Spleen (tissue), 11 donors: ENCODE measurements around the gene PDILT. TPM values are rescaled to one million over a fixed set of nuclear protein-coding genes. Genes with fewer than 3 reads are reported as not detected.

Source experiments
- DNase-seq: peaks from one replicate; pipeline ENCODE4 v3.0.0-alpha.2; 2020
- H3K27ac ChIP-seq, 8 donors: fragments of 200-600 bp; sonication (generic) in 7 of 8; 1 replicate in 4 of 8; 2 replicates in 4 of 8; pipeline versions ENCODE4 v1.5.0 to v1.8.0; 2016 to 2021; ENCODE audit warnings: inconsistent platforms in 4 of 8, mild to moderate bottlenecking in 4 of 8, moderate library complexity in 1 of 8
- H3K27me3 ChIP-seq, 7 donors: fragments of 200-600 bp; sonication (generic) in 6 of 7; replicated peaks in 1 of 7; 1 replicate in 4 of 7; 2 replicates in 3 of 7; pipeline versions ENCODE4 v1.5.0 to v1.8.0; 2016 to 2021; ENCODE audit warnings: inconsistent platforms in 3 of 7, mild to moderate bottlenecking in 1 of 7
- H3K36me3 ChIP-seq, 6 donors: fragments of 200-600 bp; sonication (generic) in 5 of 6; 1 replicate in 4 of 6; 2 replicates in 2 of 6; pipeline versions ENCODE4 v1.5.0 to v1.8.0; 2016 to 2021; ENCODE audit warnings: inconsistent platforms in 2 of 6
- H3K4me1 ChIP-seq, 6 donors: fragments of 200-600 bp; sonication (generic) in 5 of 6; 1 replicate in 3 of 6; 2 replicates in 3 of 6; pipeline versions ENCODE4 v1.5.0 to v1.8.0; 2016 to 2021; ENCODE audit warnings: inconsistent platforms in 3 of 6
- H3K4me3 ChIP-seq, 8 donors: fragments of 200-600 bp; sonication (generic) in 7 of 8; 1 replicate in 4 of 8; 2 replicates in 4 of 8; pipeline versions ENCODE4 v1.5.0 to v1.8.0; 2016 to 2021; ENCODE audit warnings: inconsistent platforms in 4 of 8, mild to moderate bottlenecking in 4 of 8, moderate library complexity in 2 of 8
- H3K9me3 ChIP-seq, 8 donors: fragments of 200-600 bp; sonication (generic) in 7 of 8; 1 replicate in 4 of 8; 2 replicates in 4 of 8; pipeline versions ENCODE4 v1.5.0 to v1.8.0; 2016 to 2021; ENCODE audit warnings: inconsistent platforms in 4 of 8
- CTCF ChIP-seq, 11 experiments: fragments of 200-600 bp in 7 of 11; fragments of 450-650 bp in 4 of 11; sonication (generic) in 4 of 11; IDR thresholded peaks in 8 of 11; conservative IDR thresholded peaks in 3 of 11; 1 replicate in 7 of 11; 2 replicates in 4 of 11; pipeline versions ENCODE4 v1.4.0 to v1.8.0; 2016 to 2021; ENCODE audit warnings: antibody characterized with exemption in 11 of 11, inconsistent platforms in 4 of 11, mild to moderate bottlenecking in 1 of 11
- POLR2A ChIP-seq, 3 donors: fragments of 450-650 bp; IDR thresholded peaks; one replicate each; pipeline ENCODE4 v1.5.1; 2017; ENCODE audit warnings: antibody characterized with exemption in 3 of 3, mild to moderate bottlenecking in 1 of 3
- POLR2AphosphoS5 ChIP-seq, 3 donors: sonication (generic); formaldehyde crosslinking; IDR thresholded peaks; one replicate each; pipeline ENCODE4 v1.5.1; 2017; ENCODE audit warnings: antibody characterized with exemption in 3 of 3
- WGBS, 5 donors: extraction: QIAGEN DNeasy Blood & Tissue Kit in 3 of 5; methylation state at CpG; one replicate each; pipeline versions ENCODE4 v1.1.5 to v1.1.7; 2013 to 2018; 5-methylcytosine and 5-hydroxymethylcytosine counted together
- intact Hi-C: fragments of 100-400 bp; cut with DNase I; formaldehyde crosslinking; loops from one replicate; pipeline ENCODE4 v1.15.0; 2023; ENCODE audit warnings: low total_unique reads
- polyA plus RNA-seq, 3 donors: library from polyadenylated mRNA; stranded (reverse); fragments of 200-250 nt; gene quantifications; one replicate each; pipeline ENCODE4 v1.2.1, GENCODE V29; 2013
- total RNA-seq, 7 donors: library from RNA; depleted of rRNA in 3 of 7; stranded (reverse); fragments of >200 nt in 3 of 7; fragmentation: NEBNext Ultra II Directional in 4 of 7; extraction: Animal tissue kit (Norgen Biotek cat#: 25700) in 4 of 7; gene quantifications; one replicate each; pipeline versions ENCODE4 v1.1.0 to v1.2.1, GENCODE V29; 2016 to 2021
- donor health status: healthy with polysubstance abuse.
- donor health status: DM: no; HTN: no; CAD: no; lungs with moderate emphysema.
- donor health status: DM: no; HTN: no; CAD: no.
- donor health status: Bipolar disorder and iron deficiency.
- donor health status: healthy.
- donor health status: DM: no; HTN: no; CAD: no.
- donor health status: DM: yes; HTN: yes; CAD: no.

PDILT gene
- total and polyA plus RNA-seq, 10 donors: not detected

GRCh38 chr16:20415541-20415940 lies 11.0 kb upstream of the PDILT start:
- Histone ChIP-seq H3K9me3 (no peaks in the 10 kb centered on the region), H3K4me1 (peaks cover 0 to under 1% (median 0%) of the 10 kb centered on the region in 6 donors), H3K27ac (no peak overlapping the region), H3K27me3 (peaks cover 0 to 5% (median 0%) of the 10 kb centered on the region in 7 donors), H3K36me3 (no peaks in the 10 kb centered on the region), H3K4me3 (no peak overlapping the region)
- intact Hi-C loops: no loop called here
- TF ChIP-seq POLR2A (IDR thresholded peaks at IDR 0.05) (no peak), CTCF (IDR thresholded peaks at IDR 0.05 in 8 of 11, conservative IDR thresholded peaks at IDR 0.05 in 3 of 11) (no peak), POLR2AphosphoS5 (IDR thresholded peaks at IDR 0.05) (no peak)
- DNase-seq: no peak
- 75 to 87% (median 81%) methylated on average over 1 of the region's 1 CpG for WGBS, 5 donors

GRCh38 chr16:20411055-20411454 lies 6.5 kb upstream of the PDILT start:
- Histone ChIP-seq H3K9me3 (no peaks in the 10 kb centered on the region), H3K27ac (no peak overlapping the region), H3K27me3 (no peaks in the 10 kb centered on the region), H3K36me3 (no peaks in the 10 kb centered on the region), H3K4me1 (peaks cover 0 to 9% (median 0%) of the 10 kb centered on the region in 6 donors), H3K4me3 (no peak overlapping the region)
- intact Hi-C loops: no loop called here
- TF ChIP-seq CTCF (IDR thresholded peaks at IDR 0.05 in 8 of 11, conservative IDR thresholded peaks at IDR 0.05 in 3 of 11): no peak
- TF ChIP-seq POLR2AphosphoS5 (IDR thresholded peaks at IDR 0.05): no peak
- no peak for TF ChIP-seq POLR2A (IDR thresholded peaks at IDR 0.05)
- 71 to 85% (median 78%) methylated on average over 2 of the region's 2 CpGs for WGBS, 5 donors
- DNase-seq: no peak

GRCh38 chr16:20410121-20410723 lies 5.7 kb upstream of the PDILT start:
- TF ChIP-seq CTCF (IDR thresholded peaks at IDR 0.05 in 8 of 11, conservative IDR thresholded peaks at IDR 0.05 in 3 of 11): no peak
- no peak for TF ChIP-seq POLR2AphosphoS5 (IDR thresholded peaks at IDR 0.05)
- no peak for TF ChIP-seq POLR2A (IDR thresholded peaks at IDR 0.05)
- peak overlapping the region in 5 of 8 donors; percentile 0 to 69 (median 60) for H3K27ac ChIP-seq
- DNase-seq: no peak
- H3K4me1 ChIP-seq: peaks cover 0 to 9% (median 0%) of the 10 kb centered on the region in 6 donors
- H3K36me3 ChIP-seq: no peaks in the 10 kb centered on the region
- WGBS, 5 donors: 55 to 72% (median 59%) methylated on average over 6 of the region's 6 CpGs
- H3K9me3 ChIP-seq: no peaks in the 10 kb centered on the region
- intact Hi-C loops: no loop called here
- no peaks in the 10 kb centered on the region for H3K27me3 ChIP-seq
- H3K4me3 ChIP-seq: no peak overlapping the region

GRCh38 chr16:20409398-20410120 lies 5.0 kb upstream of the PDILT start, which contains the start of gene ACSM5:
Gene ACSM5 (plus strand): TSS chr16:20409534. CDS start chr16:20411485, 1,951 bp downstream.
- TF ChIP-seq POLR2AphosphoS5 (IDR thresholded peaks at IDR 0.05) (peak in 1 of 3 donors; percentile 40), CTCF (IDR thresholded peaks at IDR 0.05 in 8 of 11, conservative IDR thresholded peaks at IDR 0.05 in 3 of 11) (no peak)
- Histone ChIP-seq H3K4me1 (peaks cover 0 to 9% (median 0%) of the 10 kb centered on the region in 6 donors), H3K9me3 (no peaks in the 10 kb centered on the region), H3K27me3 (no peaks in the 10 kb centered on the region), H3K36me3 (no peaks in the 10 kb centered on the region), H3K27ac (peak within 1 kb of the TSS in 5 of 8 donors; percentile 0 to 69 (median 60)), H3K4me3 (no peak within 1 kb of the TSS)
- intact Hi-C loops: no loop called here
- whole genome bisulfite sequencing, 5 donors: 68 to 85% (median 75%) methylated on average over 6 of the region's 6 CpGs
- no peak for DNase-seq
